SK-N-SH (cell line): ENCODE data around the gene FAM222B. TPM values are rescaled to one million over a fixed set of nuclear protein-coding genes. Genes with fewer than 3 reads are reported as not detected.

Experiments
- CTCF ChIA-PET: fragments of 300-600, 350-600 bp; formaldehyde crosslinking; extraction: SDS; loops from one replicate; lab custom pipeline; 2021; lab: Yijun Ruan, JAX
- POLR2A ChIA-PET: fragments of 350-600 bp; sonication (Branson Sonifier 250); formaldehyde crosslinking; extraction: SDS; loops from one replicate; lab custom pipeline; 2020; ENCODE audit warnings: antibody characterized with exemption, inconsistent platforms; lab: Yijun Ruan, JAX
- DNase-seq: peaks from one replicate; pipeline ENCODE4 v3.0.0; 2012
- H2AFZ ChIP-seq: fragments of 200-600 bp; sonication (generic); 2 replicates; pipeline ENCODE4 v1.8.1; 2016; ENCODE audit warnings: antibody characterized with exemption, mild to moderate bottlenecking, low read depth
- H3F3A ChIP-seq: fragments of 200-600 bp; sonication (generic); replicated peaks from 2 replicates; pipeline ENCODE3; 2016; ENCODE audit warnings: antibody characterized with exemption, mild to moderate bottlenecking; ENCODE audit not compliant: insufficient read depth
- H3K27ac ChIP-seq, 2 experiments: fragments of 200-500 bp in 1 of 2; fragments of 200-600 bp in 1 of 2; sonication (Bioruptor generic) in 1 of 2; sonication (generic), shearing (Covaris generic) in 1 of 2; 2 replicates each; pipeline versions ENCODE4 v1.5.1 to v1.6.1; 2014 to 2016; ENCODE audit warnings: low read depth in 2 of 2, inconsistent platforms in 1 of 2, low read length in 1 of 2, mild to moderate bottlenecking in 1 of 2, mixed read lengths in 1 of 2
- H3K27me3 ChIP-seq: fragments of 200-600 bp; sonication (generic), shearing (Covaris generic); 2 replicates; pipeline ENCODE4 v1.6.1; 2016; ENCODE audit warnings: mixed run types; ENCODE audit not compliant: insufficient read depth
- H3K36me3 ChIP-seq, 2 experiments: fragments of 200-500 bp in 1 of 2; fragments of 200-600 bp in 1 of 2; sonication (Bioruptor generic) in 1 of 2; sonication (generic) in 1 of 2; replicated peaks in 1 of 2; 2 replicates each; pipeline versions ENCODE3 to v1.5.1; 2014 to 2016; ENCODE audit warnings: low read length in 1 of 2, mild to moderate bottlenecking in 1 of 2; ENCODE audit not compliant: insufficient read depth in 2 of 2, control insufficient read depth in 1 of 2
- H3K4me1 ChIP-seq, 2 experiments: fragments of 200-500 bp in 1 of 2; fragments of 200-600 bp in 1 of 2; sonication (Bioruptor generic) in 1 of 2; sonication (generic), shearing (Covaris generic) in 1 of 2; 2 replicates each; pipeline versions ENCODE4 v1.5.1 to v1.6.1; 2014 to 2016; ENCODE audit warnings: low read depth in 1 of 2, low read length in 1 of 2, mixed run types in 1 of 2; ENCODE audit not compliant: insufficient read depth in 2 of 2, control insufficient read depth in 1 of 2
- H3K4me2 ChIP-seq: fragments of 200-600 bp; sonication (generic), shearing (Covaris generic); 2 replicates; pipeline ENCODE4 v1.6.1; 2017; ENCODE audit warnings: mixed run types
- H3K4me3 ChIP-seq, 2 experiments: fragments of 200-500 bp in 1 of 2; fragments of 200-600 bp in 1 of 2; sonication (Bioruptor generic) in 1 of 2; sonication (generic), shearing (Covaris generic) in 1 of 2; 2 replicates each; pipeline versions ENCODE4 v1.5.1 to v1.8.1; 2014 to 2016; ENCODE audit warnings: low read depth in 2 of 2, inconsistent platforms in 1 of 2, low read length in 1 of 2, mild to moderate bottlenecking in 1 of 2, mixed read lengths in 1 of 2, moderate library complexity in 1 of 2
- H3K79me2 ChIP-seq: fragments of 200-600 bp; sonication (generic); 2 replicates; pipeline ENCODE4 v1.8.1; 2017; ENCODE audit warnings: mild to moderate bottlenecking; ENCODE audit not compliant: insufficient read depth
- H3K9ac ChIP-seq: fragments of 200-600 bp; sonication (generic); 2 replicates; pipeline ENCODE4 v1.6.1; 2017; ENCODE audit warnings: mixed run types
- H3K9me2 ChIP-seq: fragments of 200-600 bp; sonication (generic); 2 replicates; pipeline ENCODE4 v1.6.1; 2017; ENCODE audit warnings: mixed run types
- H3K9me3 ChIP-seq: fragments of 200-600 bp; sonication (generic); 2 replicates; pipeline ENCODE4 v1.6.1; 2017; ENCODE audit warnings: mixed run types, mild to moderate bottlenecking, moderate library complexity
- H4K20me1 ChIP-seq: fragments of 200-600 bp; sonication (generic); 2 replicates; pipeline ENCODE4 v1.6.1; 2017; ENCODE audit warnings: mild to moderate bottlenecking, mixed run types; ENCODE audit not compliant: insufficient read depth
- CHD2 ChIP-seq: fragments of 150-350 bp; IDR thresholded peaks from 2 replicates; pipeline ENCODE4 v1.6.1; 2018; ENCODE audit warnings: low read length; ENCODE audit not compliant: partially characterized antibody
- FOSL2 ChIP-seq: IDR thresholded peaks from 2 replicates; pipeline ENCODE4 v1.4.0; 2012; ENCODE audit warnings: low read depth, mild to moderate bottlenecking, moderate library complexity, borderline replicate concordance
- IRF3 ChIP-seq: fragments of 150-350 bp; IDR thresholded peaks from 2 replicates; pipeline ENCODE4 v1.6.1; 2016; ENCODE audit warnings: mild to moderate bottlenecking, low read depth, low read length
- MEF2A ChIP-seq: IDR thresholded peaks from 2 replicates; pipeline ENCODE4 v1.4.0; 2012; ENCODE audit warnings: low read depth, borderline replicate concordance
- MXI1 ChIP-seq: IDR thresholded peaks from 2 replicates; pipeline ENCODE4 v1.6.1; 2012; ENCODE audit warnings: mild to moderate bottlenecking, low read depth, low read length, improper control_type of control experiment
- NRF1 ChIP-seq: IDR thresholded peaks from 2 replicates; pipeline ENCODE4 v1.6.1; 2012; ENCODE audit warnings: low read depth, mild to moderate bottlenecking, low read length
- POLR2AphosphoS5 ChIP-seq: IDR thresholded peaks from 2 replicates; pipeline ENCODE4 v1.6.1; 2012; ENCODE audit warnings: low read depth, low read length
- RAD21 ChIP-seq: IDR thresholded peaks from 2 replicates; pipeline ENCODE4 v1.6.1; 2012; ENCODE audit warnings: mild to moderate bottlenecking, low read length
- RCOR1 ChIP-seq: fragments of 150-350 bp; IDR thresholded peaks from 2 replicates; pipeline ENCODE4 v1.6.1; 2017; ENCODE audit warnings: antibody characterized with exemption, low read length
- RXRA ChIP-seq: IDR thresholded peaks from 2 replicates; pipeline ENCODE4 v1.4.0; 2012; ENCODE audit warnings: low read depth, mild to moderate bottlenecking, borderline replicate concordance
- SIN3A ChIP-seq: IDR thresholded peaks from 2 replicates; pipeline ENCODE4 v1.6.1; 2012; ENCODE audit warnings: low read depth, mild to moderate bottlenecking, low read length, moderate library complexity, borderline replicate concordance
- SMC3 ChIP-seq: IDR thresholded peaks from 2 replicates; pipeline ENCODE4 v1.6.1; 2012; ENCODE audit warnings: low read depth, low read length, improper control_type of control experiment
- TCF12 ChIP-seq: IDR thresholded peaks from 2 replicates; pipeline ENCODE4 v1.4.0; 2012
- USF2 ChIP-seq: fragments of 150-350 bp; IDR thresholded peaks from 2 replicates; pipeline ENCODE4 v1.6.1; 2017; ENCODE audit warnings: antibody characterized with exemption, low read length, low read depth, borderline replicate concordance
- WGBS: methylation state at CpG from one replicate; pipeline ENCODE4 v1.1.6; 2017; ENCODE audit warnings: low lambda C conversion rate; 5-methylcytosine and 5-hydroxymethylcytosine counted together
- polyA plus RNA-seq, 3 experiments: library from polyadenylated mRNA; depleted of rRNA; stranded (reverse); fragments of >200 nt; gene quantifications; 2 replicates each; pipeline ENCODE4 v1.2.3, GENCODE V29; 2012

The FAM222B gene
- polyA plus RNA-seq, 1 of the 3 experiments (the other 2 are of a cell fraction), result 9.0 TPM

- peaks cover 0 to 5% of the 10 kb centered on the region in 2 experiments; a peak in 2 of 4 replicates for H3K4me1 ChIP-seq
- no peaks in the 10 kb centered on the region for H4K20me1 ChIP-seq
- WGBS, result 42% methylated on average over 2 of the region's 2 CpGs
- H3K4me3 ChIP-seq, result no peak overlapping the region
- CTCF ChIA-PET, result interaction anchor here (1.0 to 1.5 kb wide), 3 partner anchors 10 to 132 kb away, joined by 3 to 5 read pairs (median 4); no protein-coding TSS in a partner anchor
- DNase-seq, result no peak
- H3K36me3 ChIP-seq, result peaks cover 7 to 28% of the 10 kb centered on the region in 2 experiments
- no peak overlapping the region for H3K27ac ChIP-seq
- H3K4me2 ChIP-seq, result no peak overlapping the region
- peaks cover 14% of the 10 kb centered on the region for H3K79me2 ChIP-seq
- H3K27me3 ChIP-seq, result no peaks in the 10 kb centered on the region
- TF ChIP-seq RCOR1 (no peak), MXI1 (no peak), RXRA (no peak), SIN3A (no peak), NRF1 (no peak), IRF3 (no peak), MEF2A (no peak), RAD21 (no peak), FOSL2 (no peak), SMC3 (no peak)
- H3K9ac ChIP-seq, result no peak overlapping the region
- no peaks in the 10 kb centered on the region for H3F3A ChIP-seq
- POLR2A ChIA-PET, result interaction anchor here (0.5 kb wide), 1 partner anchor 11 kb away, joined by 3 read pairs; no protein-coding TSS in a partner anchor
- H3K9me2 ChIP-seq, result no peaks in the 10 kb centered on the region
- H2AFZ ChIP-seq, result no peak overlapping the region
- H3K9me3 ChIP-seq, result no peaks in the 10 kb centered on the region
Measured at GRCh38 chr17:28858801-28859355, 16.3 kb upstream of the FAM222B start.

- no peak for DNase-seq
- Histone ChIP-seq H3K4me3 (no peak overlapping the region), H3K27ac (no peak overlapping the region), H3K27me3 (no peaks in the 10 kb centered on the region), H3K36me3 (peaks cover 7 to 28% of the 10 kb centered on the region in 2 experiments), H2AFZ (no peak overlapping the region), H3K9ac (no peak overlapping the region), H3K9me2 (no peaks in the 10 kb centered on the region), H3K79me2 (peaks cover 14% of the 10 kb centered on the region), H3F3A (no peaks in the 10 kb centered on the region), H3K4me1 (peaks cover 0 to 5% of the 10 kb centered on the region in 2 experiments; a peak in 2 of 4 replicates), H3K4me2 (no peak overlapping the region), H3K9me3 (no peaks in the 10 kb centered on the region), H4K20me1 (no peaks in the 10 kb centered on the region)
- CTCF ChIA-PET, result interaction anchor here (0.8 to 1.5 kb wide), 5 partner anchors 9 to 131 kb away, joined by 3 to 4 read pairs (median 3); no protein-coding TSS in a partner anchor
- TF ChIP-seq CHD2 (no peak), USF2 (no peak), TCF12 (no peak), RXRA (no peak), POLR2AphosphoS5 (no peak), IRF3 (no peak), MEF2A (no peak)
- POLR2A ChIA-PET, result no interaction called here
- 97% methylated on average over 3 of the region's 3 CpGs for WGBS
Measured at GRCh38 chr17:28857905-28858800, 15.6 kb upstream of the FAM222B start.
